CD8-positive, alpha-beta memory T cell (primary cell): ENCODE data around the gene NDUFS1. TPM values are rescaled to one million over a fixed set of nuclear protein-coding genes. Genes with fewer than 3 reads are reported as not detected.
"Not testable (repeated sequence)": the region's sequence is repeated elsewhere in the genome, so short reads cannot be mapped to it uniquely, and the experiment has no call there.

Experiments used
- CTCF ChIA-PET: fragments of 350-600 bp; sonication (Branson Sonifier 250); formaldehyde crosslinking; loops from one replicate; lab custom pipeline; 2021; ENCODE audit warnings: antibody characterized with exemption; lab: Charles Lee
- POLR2A ChIA-PET: fragments of 350-600 bp; sonication (Branson Sonifier 250); formaldehyde crosslinking; loops from one replicate; lab custom pipeline; 2021; ENCODE audit warnings: antibody characterized with exemption; lab: Charles Lee
- DNase-seq, 5 donors: peaks; one replicate each; pipeline versions ENCODE4 v3.0.0 to v3.0.0-alpha.2; 2020 to 2022; ENCODE audit warnings: mixed read lengths in 1 of 5
- H3K27ac ChIP-seq: one replicate; pipeline ENCODE4 v1.7.0; 2013; ENCODE audit warnings: low read depth, mild to moderate bottlenecking, low read length, moderate library complexity
- H3K27me3 ChIP-seq: 2 replicates; pipeline ENCODE4 v1.7.0; 2013; ENCODE audit warnings: low read length, mild to moderate bottlenecking; ENCODE audit not compliant: insufficient read depth, poor library complexity, severe bottlenecking
- H3K36me3 ChIP-seq: 2 replicates; pipeline ENCODE4 v1.7.0; 2013; ENCODE audit warnings: mild to moderate bottlenecking, low read length, moderate library complexity; ENCODE audit not compliant: insufficient read depth
- H3K4me1 ChIP-seq: 2 replicates; pipeline ENCODE4 v1.7.0; 2013; ENCODE audit warnings: mild to moderate bottlenecking, low read length, moderate library complexity; ENCODE audit not compliant: insufficient read depth
- H3K4me3 ChIP-seq: 2 replicates; pipeline ENCODE4 v1.7.0; 2013; ENCODE audit warnings: mild to moderate bottlenecking, low read length
- H3K9me3 ChIP-seq: 2 replicates; pipeline ENCODE4 v1.7.0; 2013; ENCODE audit warnings: mild to moderate bottlenecking, low read length
- H3K27ac Mint-ChIP-seq, 8 donors: one replicate each; pipeline ENCODE4 v1.8.0; 2020 to 2021; ENCODE audit warnings: mixed read lengths in 8 of 8, mild to moderate bottlenecking in 6 of 8, inconsistent platforms in 3 of 8, moderate library complexity in 3 of 8
- H3K27me3 Mint-ChIP-seq, 2 donors: one replicate each; pipeline ENCODE4 v1.8.0; 2020 to 2021; ENCODE audit warnings: mixed read lengths in 2 of 2, mild to moderate bottlenecking in 1 of 2, moderate library complexity in 1 of 2
- H3K36me3 Mint-ChIP-seq, 3 donors: one replicate each; pipeline ENCODE4 v1.8.0; 2020 to 2021; ENCODE audit warnings: mixed read lengths in 3 of 3, inconsistent platforms in 1 of 3, mild to moderate bottlenecking in 1 of 3
- H3K4me1 Mint-ChIP-seq, 3 donors: one replicate each; pipeline ENCODE4 v1.8.0; 2020 to 2021; ENCODE audit warnings: mixed read lengths in 3 of 3, inconsistent platforms in 1 of 3, mild to moderate bottlenecking in 1 of 3
- H3K4me3 Mint-ChIP-seq, 7 donors: one replicate each; pipeline ENCODE4 v1.8.0; 2020 to 2021; ENCODE audit warnings: mixed read lengths in 7 of 7, mild to moderate bottlenecking in 6 of 7, moderate library complexity in 4 of 7, inconsistent platforms in 2 of 7
- H3K9me3 Mint-ChIP-seq, 5 donors: one replicate each; pipeline ENCODE4 v1.8.0; 2020 to 2022; ENCODE audit warnings: mixed read lengths in 5 of 5, mild to moderate bottlenecking in 3 of 5, moderate library complexity in 2 of 5, inconsistent platforms in 1 of 5
- polyA plus RNA-seq: library from polyadenylated mRNA; unstranded; fragments of 300-500 nt; fragmentation: Illumina TruSeq; gene quantifications from one replicate; pipeline ENCODE4 v1.2.3, GENCODE V29; 2021
- total RNA-seq, 2 experiments: library from RNA; stranded (reverse); gene quantifications; one replicate each; pipeline ENCODE4 v1.2.3, GENCODE V29; 2021

The NDUFS1 gene
- total and polyA plus RNA-seq, 3 experiments from 2014 or later: 38.1 to 106 (median 102) TPM

GRCh38 chr2:206160807-206161179 lies 1.5 kb upstream of the NDUFS1 start:
- ChIA-PET POLR2A (no interaction called here), CTCF (interaction anchor here (0.7 kb wide), 1 partner anchor 75 kb away, joined by 4 read pairs; the partner anchor contains the start of gene INO80D)
- Mint-ChIP-seq H3K27me3 (no peaks in the 10 kb centered on the region), H3K27ac (peak overlapping the region; percentile 95 to 100 (median 98)), H3K4me1 (peaks cover 48 to 71% (median 65%) of the 10 kb centered on the region in 3 donors), H3K36me3 (peaks cover 4 to 62% (median 20%) of the 10 kb centered on the region in 3 donors), H3K4me3 (peak overlapping the region; percentile 92 to 99 (median 96)), H3K9me3 (no peaks in the 10 kb centered on the region)
- H3K27me3 ChIP-seq: no peaks in the 10 kb centered on the region
- H3K9me3 ChIP-seq: no peaks in the 10 kb centered on the region
- peak overlapping the region; percentile 84 for H3K27ac ChIP-seq
- DNase-seq: no peak
- peaks cover 17% of the 10 kb centered on the region for H3K36me3 ChIP-seq
- H3K4me3 ChIP-seq: peak overlapping the region; percentile 95
- H3K4me1 ChIP-seq: peaks cover 34% of the 10 kb centered on the region

- CTCF ChIA-PET: interaction anchor here (0.7 to 1.4 kb wide), 2 partner anchors 74 to 399 kb away, joined by 3 to 4 read pairs; partner anchors contain the start of gene INO80D
- peak in 1 of 5 donors; percentile 63 for DNase-seq
- peaks cover 4 to 60% (median 20%) of the 10 kb centered on the region in 3 donors for H3K36me3 Mint-ChIP-seq
These were observed 1.0 kb upstream of the NDUFS1 start for GRCh38 chr2:206160125-206160806.

GRCh38 chr2:206158563-206159345 lies 490 bp downstream of the NDUFS1 start:
- Mint-ChIP-seq H3K27ac (peak overlapping the region; percentile 95 to 100 (median 98)), H3K4me1 (peaks cover 53 to 74% (median 68%) of the 10 kb centered on the region in 3 donors), H3K9me3 (no peaks in the 10 kb centered on the region), H3K4me3 (peak overlapping the region; percentile 92 to 99 (median 96)), H3K27me3 (no peaks in the 10 kb centered on the region), H3K36me3 (peaks cover 4 to 56% (median 17%) of the 10 kb centered on the region in 3 donors)
- Histone ChIP-seq H3K4me1 (peaks cover 34% of the 10 kb centered on the region), H3K9me3 (no peaks in the 10 kb centered on the region), H3K27ac (peak overlapping the region; percentile 84), H3K27me3 (no peaks in the 10 kb centered on the region), H3K36me3 (peaks cover 17% of the 10 kb centered on the region), H3K4me3 (peak overlapping the region; percentile 95)
- ChIA-PET POLR2A (interaction anchor here (1.1 kb wide), 1 partner anchor 73 kb away, joined by 10 read pairs; the partner anchor contains the start of gene INO80D), CTCF (interaction anchor here (1.4 kb wide), 1 partner anchor 400 kb away, joined by 3 read pairs; no protein-coding TSS in a partner anchor)
- DNase-seq: peak in 1 of 5 donors; percentile 1

More at GRCh38 chr2:206160125-206160806, 1.0 kb upstream of the NDUFS1 start:
- H3K4me1 ChIP-seq: peaks cover 34% of the 10 kb centered on the region
- H3K9me3 Mint-ChIP-seq: no peaks in the 10 kb centered on the region
- peak overlapping the region; percentile 95 to 100 (median 98) for H3K27ac Mint-ChIP-seq
- no peaks in the 10 kb centered on the region for H3K27me3 ChIP-seq
- H3K9me3 ChIP-seq: no peaks in the 10 kb centered on the region
- peak overlapping the region; percentile 84 for H3K27ac ChIP-seq
- H3K4me3 ChIP-seq: peak overlapping the region; percentile 95
- H3K36me3 ChIP-seq: peaks cover 17% of the 10 kb centered on the region
- POLR2A ChIA-PET: interaction anchor here (1.1 kb wide), 1 partner anchor 74 kb away, joined by 10 read pairs; the partner anchor contains the start of gene INO80D
- H3K27me3 Mint-ChIP-seq: no peaks in the 10 kb centered on the region
- H3K4me1 Mint-ChIP-seq: peaks cover 48 to 71% (median 65%) of the 10 kb centered on the region in 3 donors
- peak overlapping the region; percentile 92 to 99 (median 96) for H3K4me3 Mint-ChIP-seq

- H3K27ac ChIP-seq, H3K27me3 ChIP-seq, H3K9me3 Mint-ChIP-seq, POLR2A ChIA-PET, H3K4me3 ChIP-seq, H3K9me3 ChIP-seq, H3K27me3 Mint-ChIP-seq, DNase-seq, H3K36me3 ChIP-seq, CTCF ChIA-PET: not testable (repeated sequence)
- peaks cover 0 to 43% (median 9%) of the 10 kb centered on the region in 3 donors for H3K36me3 Mint-ChIP-seq
- peak overlapping the region; percentile 27 to 97 (median 65) for H3K4me3 Mint-ChIP-seq
- H3K4me1 ChIP-seq: peaks cover 34% of the 10 kb centered on the region
- peaks cover 41 to 63% (median 54%) of the 10 kb centered on the region in 3 donors for H3K4me1 Mint-ChIP-seq
- H3K27ac Mint-ChIP-seq: peak overlapping the region in 3 of 8 donors; percentile 17 to 96 (median 61)
These were observed 2.2 kb downstream of the NDUFS1 start for GRCh38 chr2:206157014-206157413.

GRCh38 chr2:206154197-206154596 lies 5.0 kb downstream of the NDUFS1 start:
- POLR2A ChIA-PET: no interaction called here
- H3K36me3 ChIP-seq: peaks cover 22% of the 10 kb centered on the region
- CTCF ChIA-PET: interaction anchor here (0.7 kb wide), 1 partner anchor 15 kb away, joined by 4 read pairs; no protein-coding TSS in a partner anchor
- peaks cover 5 to 42% (median 10%) of the 10 kb centered on the region in 3 donors for H3K36me3 Mint-ChIP-seq
- no peak for DNase-seq
- peaks cover 19% of the 10 kb centered on the region for H3K4me1 ChIP-seq
- H3K27me3 Mint-ChIP-seq: no peaks in the 10 kb centered on the region
- H3K27me3 ChIP-seq: no peaks in the 10 kb centered on the region
- H3K4me1 Mint-ChIP-seq: peaks cover 29 to 50% (median 48%) of the 10 kb centered on the region in 3 donors
- no peaks in the 10 kb centered on the region for H3K9me3 Mint-ChIP-seq
- peak overlapping the region in 2 of 7 donors; percentile 11 to 48 for H3K4me3 Mint-ChIP-seq
- H3K9me3 ChIP-seq: no peaks in the 10 kb centered on the region
- H3K27ac Mint-ChIP-seq: peak overlapping the region in 3 of 8 donors; percentile 3 to 63 (median 50)
- H3K4me3 ChIP-seq: no peak overlapping the region
- H3K27ac ChIP-seq: no peak overlapping the region

- CTCF ChIA-PET: no interaction called here
- POLR2A ChIA-PET: no interaction called here
- H3K27ac Mint-ChIP-seq: peak overlapping the region in 4 of 8 donors; percentile 8 to 82 (median 36)
- H3K9me3 Mint-ChIP-seq: no peaks in the 10 kb centered on the region
- H3K27me3 Mint-ChIP-seq: no peaks in the 10 kb centered on the region
- no peak overlapping the region for H3K4me3 Mint-ChIP-seq
- no peak for DNase-seq
- H3K27me3 ChIP-seq: no peaks in the 10 kb centered on the region
- peaks cover 12 to 29% (median 25%) of the 10 kb centered on the region in 3 donors for H3K4me1 Mint-ChIP-seq
- H3K27ac ChIP-seq: no peak overlapping the region
- H3K36me3 Mint-ChIP-seq: peaks cover 5 to 61% (median 20%) of the 10 kb centered on the region in 3 donors
- H3K4me1 ChIP-seq: no peaks in the 10 kb centered on the region
- no peak overlapping the region for H3K4me3 ChIP-seq
- no peaks in the 10 kb centered on the region for H3K9me3 ChIP-seq
- peaks cover 40% of the 10 kb centered on the region for H3K36me3 ChIP-seq
These were observed 8.6 kb downstream of the NDUFS1 start for GRCh38 chr2:206150631-206151030.

- ChIA-PET POLR2A (no interaction called here), CTCF (no interaction called here)
- Mint-ChIP-seq H3K27me3 (no peaks in the 10 kb centered on the region), H3K4me3 (no peak overlapping the region), H3K9me3 (no peaks in the 10 kb centered on the region), H3K4me1 (peaks cover 12 to 29% (median 25%) of the 10 kb centered on the region in 3 donors), H3K27ac (peak overlapping the region in 4 of 8 donors; percentile 2 to 82 (median 24)), H3K36me3 (peaks cover 5 to 65% (median 22%) of the 10 kb centered on the region in 3 donors)
- DNase-seq: no peak
- no peak overlapping the region for H3K4me3 ChIP-seq
- H3K27me3 ChIP-seq: no peaks in the 10 kb centered on the region
- no peaks in the 10 kb centered on the region for H3K9me3 ChIP-seq
- no peaks in the 10 kb centered on the region for H3K4me1 ChIP-seq
- peaks cover 42% of the 10 kb centered on the region for H3K36me3 ChIP-seq
- H3K27ac ChIP-seq: no peak overlapping the region
These were observed 9.1 kb downstream of the NDUFS1 start for GRCh38 chr2:206150168-206150567.
